Endothelial cell of hepatic sinusoid (primary cell): Measurements from ENCODE around the gene GAS7.

Experiments used
- in situ Hi-C: cut with HindIII; loops from 2 replicates; pipeline ENCODE4 v1.10.0; 2017; ENCODE audit warnings: low sequenced_read_pairs

The GAS7 gene

GRCh38 chr17:9994761-9995160, 203.6 kb downstream of the GAS7 start:
- in situ Hi-C loops, result no loop called here

DNA sequence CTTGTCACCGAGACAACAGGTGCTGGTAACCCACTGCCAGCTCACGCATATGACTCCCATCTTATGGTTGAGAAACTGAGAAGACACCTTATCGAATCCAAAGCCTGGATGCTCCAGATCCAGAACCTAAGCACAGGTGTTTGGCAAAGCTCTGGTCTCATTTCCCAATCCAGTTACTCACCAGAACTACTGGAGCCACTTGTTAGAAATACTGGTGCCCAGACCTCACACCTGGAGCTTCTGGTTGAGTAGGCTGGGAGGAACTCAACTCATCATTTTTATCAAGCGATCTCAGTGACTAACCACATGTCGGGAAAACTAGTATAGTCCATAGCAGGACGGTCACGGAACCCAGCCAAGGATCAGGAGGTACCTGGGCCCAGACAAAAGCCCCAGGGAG, 206.6 kb downstream of the GAS7 start:
- in situ Hi-C loops, result no loop called here

GRCh38 chr17:9991351-9991750, 207.1 kb downstream of the GAS7 start:
- in situ Hi-C loops, result no loop called here

DNA sequence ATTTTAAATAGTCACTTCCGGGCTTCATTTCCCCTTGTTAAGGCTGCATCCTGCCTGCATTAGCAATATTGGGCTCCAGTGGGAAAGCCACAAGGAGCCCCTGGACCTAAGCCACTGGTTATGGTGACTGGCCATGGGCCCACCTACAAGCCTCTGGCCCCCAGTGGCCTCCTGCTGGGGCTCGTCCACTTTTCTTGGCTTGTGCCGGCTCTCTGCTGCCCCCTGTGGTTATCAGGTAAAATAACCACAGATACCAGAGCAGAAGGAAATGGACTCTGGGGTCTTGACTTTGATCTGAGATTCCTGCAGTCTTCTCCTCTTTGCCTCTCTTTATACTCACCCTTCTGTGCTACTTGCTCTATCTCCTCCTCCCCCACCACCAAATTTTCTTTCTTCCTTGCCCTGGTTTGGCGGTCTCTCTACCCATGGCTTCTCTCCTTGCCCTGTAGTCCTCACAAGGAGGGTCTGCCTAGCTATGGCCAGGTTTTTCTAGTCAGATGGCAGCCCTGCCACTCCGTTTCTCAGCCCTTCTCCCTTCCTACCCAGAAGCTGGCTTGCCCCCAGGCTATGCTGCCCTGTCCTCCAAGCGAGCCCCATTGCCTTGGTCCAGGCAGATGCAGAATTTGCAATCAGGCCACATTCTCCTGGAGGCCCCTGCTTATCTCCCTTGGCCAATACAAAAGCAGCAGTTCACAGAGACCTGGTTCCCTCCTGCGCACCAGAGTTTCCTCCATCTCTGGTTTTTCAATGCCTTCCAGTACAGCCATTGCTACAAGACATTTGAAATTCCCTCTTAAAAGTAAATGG, 210.4 kb downstream of the GAS7 start:
- in situ Hi-C loops, result no loop called here

GRCh38 chr17:9986754-9987382, 211.5 kb downstream of the GAS7 start:
- in situ Hi-C loops, result no loop called here

- in situ Hi-C loops, result no loop called here
These were observed 212.8 kb downstream of the GAS7 start for GRCh38 chr17:9985646-9986045.

GRCh38 chr17:9984768-9985167, 213.6 kb downstream of the GAS7 start:
- in situ Hi-C loops, result no loop called here

GRCh38 chr17:9982159-9982558, 216.2 kb downstream of the GAS7 start:
- in situ Hi-C loops, result no loop called here

DNA sequence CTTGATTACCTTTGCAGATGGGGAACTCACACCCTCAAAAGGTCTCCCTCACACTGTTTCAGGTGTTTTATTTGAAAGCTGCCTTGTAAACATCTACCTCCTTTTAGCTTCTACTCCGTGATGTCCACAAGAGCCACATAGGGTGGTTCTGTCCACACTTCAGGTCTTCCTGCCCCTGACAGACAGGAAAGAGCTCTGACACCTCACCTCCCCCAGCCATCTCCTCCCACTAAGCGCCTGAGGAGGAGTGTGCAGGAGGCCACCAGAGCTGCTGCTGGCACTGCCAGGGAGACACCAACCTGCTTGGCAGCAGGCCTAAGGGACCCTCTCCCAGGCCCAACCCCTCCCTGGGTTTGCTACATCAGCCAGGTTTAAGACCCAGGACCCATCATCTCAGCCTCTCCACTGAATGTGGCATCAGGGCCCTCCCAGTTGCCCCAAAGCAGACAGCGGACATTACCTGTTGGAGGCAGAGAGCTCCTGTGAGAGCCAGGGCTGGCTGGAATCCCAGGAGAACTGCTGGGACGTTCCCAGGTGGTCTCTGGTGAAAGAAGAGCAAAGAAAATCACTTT, 217.0 kb downstream of the GAS7 start:
- in situ Hi-C loops, result no loop called here

DNA sequence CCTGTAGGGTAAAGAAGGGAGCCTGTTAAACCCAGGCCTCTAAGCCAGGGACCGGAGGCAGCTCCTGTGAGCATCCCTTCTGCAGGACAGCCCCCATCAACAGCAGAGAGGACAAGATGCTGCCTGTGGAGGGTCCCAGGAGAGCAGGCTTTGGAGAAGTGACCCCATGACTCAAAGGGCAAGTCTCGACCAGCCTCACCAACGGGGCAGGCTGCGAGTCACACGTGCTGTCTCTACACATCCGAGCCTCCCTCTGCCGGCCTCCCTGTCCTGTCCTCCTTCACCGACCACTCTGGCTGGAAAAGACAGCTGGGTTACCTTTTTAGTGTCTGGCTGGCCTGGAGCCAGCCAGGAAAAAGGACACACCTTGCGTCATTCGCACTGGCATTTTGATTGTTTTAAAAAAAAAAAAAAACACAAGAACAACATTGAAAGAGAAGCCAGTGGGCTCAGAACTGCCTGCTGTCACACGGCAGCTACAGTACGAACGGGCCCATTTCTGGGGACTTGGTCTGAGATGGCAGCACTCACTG, 218.9 kb downstream of the GAS7 start:
- in situ Hi-C loops, result no loop called here

GRCh38 chr17:9977180-9977575, 221.2 kb downstream of the GAS7 start:
- in situ Hi-C loops, result no loop called here

GRCh38 chr17:9976283-9977179, 221.9 kb downstream of the GAS7 start:
- in situ Hi-C loops, result no loop called here

DNA sequence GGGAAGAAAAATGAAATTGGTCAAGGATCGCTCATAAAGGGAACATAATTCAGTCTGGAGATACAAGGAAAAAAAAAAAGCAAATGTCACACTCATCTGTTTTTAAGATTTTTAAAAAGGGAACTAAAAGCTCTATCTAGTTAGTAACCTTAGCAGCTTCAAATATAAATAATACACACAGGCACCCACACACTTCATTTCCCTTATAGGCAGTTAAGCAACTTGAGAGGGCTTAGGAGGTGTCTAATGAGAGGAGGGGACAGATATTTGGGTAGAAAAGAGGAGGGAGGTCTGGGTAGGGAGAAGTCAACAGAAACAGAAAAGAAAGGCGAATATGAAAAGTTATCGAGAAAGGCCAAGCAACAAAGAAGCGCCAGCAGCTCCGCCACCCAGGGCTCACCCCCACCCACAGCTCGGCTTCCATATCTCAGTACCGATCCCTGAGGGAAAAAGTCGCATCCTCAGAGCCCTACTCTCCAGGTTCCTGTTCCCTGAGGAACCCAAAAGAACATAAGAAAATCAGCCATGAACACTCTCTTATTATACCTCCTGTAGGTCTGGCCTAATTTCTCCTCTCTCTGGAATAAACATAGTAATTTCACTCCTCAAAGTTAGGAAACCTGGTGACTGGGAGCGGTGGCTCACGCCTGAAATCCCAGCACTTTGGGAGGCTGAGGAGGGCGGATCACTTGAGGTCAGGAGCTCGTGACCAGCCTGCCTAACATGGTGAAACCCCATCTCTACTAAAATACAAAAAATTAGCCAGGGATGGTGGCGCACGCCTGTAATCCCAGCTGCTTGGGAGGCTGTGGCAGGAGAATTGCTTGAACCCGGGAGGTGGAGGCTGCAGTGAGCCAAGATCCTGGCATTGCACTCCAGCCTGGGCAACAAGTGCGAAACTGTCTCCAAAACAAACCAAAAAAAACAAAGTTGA, 223.7 kb downstream of the GAS7 start:
- in situ Hi-C loops, result loop anchor here (5.0 kb wide), 1 partner anchor 47 kb away; no protein-coding TSS in a partner anchor

DNA sequence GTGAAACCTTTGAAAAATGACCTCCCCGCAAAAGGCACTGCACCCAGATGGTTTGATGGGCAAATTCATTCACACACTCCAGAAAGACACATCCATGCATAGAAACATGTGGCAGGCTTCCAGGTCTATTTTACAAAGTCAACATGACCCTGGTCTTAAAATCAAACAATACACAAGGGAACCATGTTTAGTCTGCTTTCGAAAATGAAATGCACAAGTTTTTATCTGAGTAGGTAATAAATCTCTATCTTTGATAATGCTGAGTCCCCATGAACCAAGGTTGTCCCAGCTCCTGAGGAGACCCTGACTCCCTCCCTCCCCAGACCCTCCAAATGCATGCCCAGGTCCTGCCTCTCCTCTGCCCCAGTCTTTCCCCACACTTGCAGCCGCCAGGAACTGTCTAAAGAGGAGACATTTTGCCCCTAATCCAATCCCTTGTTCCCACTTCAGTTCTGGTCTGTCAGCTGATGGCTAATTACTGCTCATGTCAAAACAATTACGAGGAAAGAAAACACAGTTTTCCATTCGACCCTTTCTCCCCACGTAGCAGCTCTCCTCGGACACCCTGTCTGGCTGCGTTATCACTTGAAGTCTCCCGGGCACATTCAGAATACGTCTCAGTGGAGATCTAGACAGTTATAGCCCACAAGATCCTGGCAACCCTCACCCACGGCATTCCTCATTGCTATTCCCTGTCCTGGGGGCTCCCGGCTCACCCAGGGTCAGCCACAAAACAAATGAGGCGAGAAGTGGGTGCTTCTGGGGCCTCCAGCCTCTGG, 224.5 kb downstream of the GAS7 start:
- in situ Hi-C loops, result loop anchor here (5.0 kb wide), 1 partner anchor 47 kb away; no protein-coding TSS in a partner anchor

DNA sequence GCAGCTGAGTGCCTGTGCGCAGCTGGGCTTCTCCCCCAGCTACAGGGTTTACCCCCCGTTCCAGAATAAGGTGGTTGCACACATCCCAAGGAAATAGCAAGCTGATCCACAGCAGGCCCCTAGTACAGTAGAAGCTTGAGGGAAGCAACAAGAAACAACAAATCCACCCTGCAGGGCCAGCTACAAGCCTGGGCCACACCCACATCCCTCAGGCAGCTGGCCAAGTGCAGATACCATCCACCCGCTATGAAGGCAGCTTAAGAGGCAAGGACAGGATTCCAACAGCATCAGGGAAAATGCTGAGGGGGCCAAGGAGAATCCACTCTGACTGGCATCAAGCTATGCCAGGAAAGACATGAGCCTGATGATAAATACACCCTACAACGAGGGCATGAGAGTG, 226.4 kb downstream of the GAS7 start:
- in situ Hi-C loops, result loop anchor here (5.0 kb wide), 1 partner anchor 45 kb away; no protein-coding TSS in a partner anchor

- in situ Hi-C loops, result no loop called here
These were observed 229.0 kb downstream of the GAS7 start for GRCh38 chr17:9969301-9969935.

GRCh38 chr17:9968881-9969280, 229.5 kb downstream of the GAS7 start:
- in situ Hi-C loops, result no loop called here

DNA sequence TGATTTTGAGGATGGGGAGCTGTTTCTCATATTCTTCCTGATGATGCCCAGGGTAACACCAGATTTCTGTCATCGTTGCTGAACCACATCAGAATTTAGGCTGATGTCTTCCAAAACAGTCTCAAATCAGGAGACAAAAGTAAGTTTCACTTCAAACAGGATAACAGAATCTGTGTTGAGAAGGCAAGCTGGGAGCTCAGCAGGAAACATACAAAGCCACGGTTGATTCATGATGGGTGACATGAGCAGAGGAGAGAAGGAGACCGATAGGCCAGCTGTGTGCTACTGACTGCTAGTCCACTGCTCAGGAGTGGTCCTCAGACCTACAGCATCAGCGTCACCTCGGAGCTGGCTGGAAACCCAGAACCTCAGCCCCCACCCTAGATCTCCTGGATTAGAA, 230.4 kb downstream of the GAS7 start:
- in situ Hi-C loops, result no loop called here
